ENCODE measurements around the gene KMT2C.
A peak's percentile ranks its signal among the peaks of the same experiment; 100 is the strongest.

KMT2C gene

GRCh38 chr7:152193880-152194279, 241.9 kb downstream of the KMT2C start:
- no peak for DNase-seq

- DNase-seq = no peak
Measured at GRCh38 chr7:152189061-152189460, 246.7 kb downstream of the KMT2C start.

- DNase-seq = no peak
Measured at GRCh38 chr7:152185558-152185957, 250.2 kb downstream of the KMT2C start.

GRCh38 chr7:152180587-152180986, 255.2 kb downstream of the KMT2C start:
- DNase-seq = no peak

- no peak for DNase-seq
Measured at GRCh38 chr7:152180048-152180447, 255.8 kb downstream of the KMT2C start.

GRCh38 chr7:152178405-152179058, 257.3 kb downstream of the KMT2C start:
- DNase-seq = no peak

GRCh38 chr7:152177681-152178404, 258.0 kb downstream of the KMT2C start:
- DNase-seq = no peak

- DNase-seq = no peak
Measured at GRCh38 chr7:152176797-152177196, 259.0 kb downstream of the KMT2C start.

- DNase-seq = no peak
Measured at GRCh38 chr7:152173372-152174070, 262.3 kb downstream of the KMT2C start.

- DNase-seq = no peak
Measured at GRCh38 chr7:152162287-152162686, 273.5 kb downstream of the KMT2C start.

- DNase-seq = no peak
Measured at GRCh38 chr7:152161171-152161570, 274.6 kb downstream of the KMT2C start.

- peak; percentile 15 for DNase-seq
Measured at GRCh38 chr7:152158801-152159587, 276.8 kb downstream of the KMT2C start.

- DNase-seq = no peak
Measured at GRCh38 chr7:152152267-152152666, 283.5 kb downstream of the KMT2C start.

GRCh38 chr7:152149363-152149762, 286.4 kb downstream of the KMT2C start:
- no peak for DNase-seq

GRCh38 chr7:152148706-152149105, 287.1 kb downstream of the KMT2C start:
- no peak for DNase-seq

GRCh38 chr7:152145853-152146466, 289.8 kb downstream of the KMT2C start:
- peak; percentile 51 for DNase-seq

GRCh38 chr7:152144557-152145245, 291.1 kb downstream of the KMT2C start:
- peak; percentile 62 for DNase-seq

- DNase-seq = no peak
Measured at GRCh38 chr7:152142976-152143595, 292.7 kb downstream of the KMT2C start.

- DNase-seq = no peak
Measured at GRCh38 chr7:152140560-152140959, 295.2 kb downstream of the KMT2C start.

GRCh38 chr7:152140067-152140466, 295.7 kb downstream of the KMT2C start:
- DNase-seq = no peak

- no peak for DNase-seq
Measured at GRCh38 chr7:152137476-152138025, 298.3 kb downstream of the KMT2C start.

Data from activated CD4-positive, alpha-beta T cell treated with anti-CD3 and anti-CD28 coated beads, Interleukin-2, Interleukin-6, amounts not matched to agents 100 ng/mL and 50 ng/mL, durations not matched to agents 16 hours and 8 hours (primary cell).